HepG2 (cell line): ENCODE data around the gene SMIM10L1. TPM values are rescaled to one million over a fixed set of nuclear protein-coding genes. Genes with fewer than 3 reads are reported as not detected.

ENCODE experiments used
- BCLAF1 ChIP-seq: fragments of 450-650 bp; IDR thresholded peaks from 2 replicates; pipeline ENCODE4 v1.6.1; 2017; ENCODE audit warnings: mild to moderate bottlenecking
- KAT8 ChIP-seq: IDR thresholded peaks from 2 replicates; pipeline ENCODE4 v1.6.1; 2016; ENCODE audit warnings: missing genetic modification reagents, missing compliant biosample characterization
- NFKBIZ ChIP-seq: IDR thresholded peaks from 2 replicates; pipeline ENCODE4 v1.6.1; 2018; ENCODE audit warnings: missing genetic modification reagents, missing compliant biosample characterization
- REPIN1 ChIP-seq: sonication (generic); formaldehyde crosslinking; IDR thresholded peaks from 2 replicates; pipeline ENCODE4 v1.8.0; 2022; ENCODE audit warnings: missing genetic modification reagents, low read depth, mild to moderate bottlenecking, borderline replicate concordance
- REXO4 ChIP-seq: sonication (generic); formaldehyde crosslinking; IDR thresholded peaks from 2 replicates; pipeline ENCODE4 v1.8.0; 2022; ENCODE audit warnings: missing genetic modification reagents, mild to moderate bottlenecking, borderline replicate concordance
- RXRA ChIP-seq: sonication (generic); formaldehyde crosslinking; IDR thresholded peaks from 2 replicates; pipeline ENCODE4 v1.5.1; 2020; ENCODE audit warnings: missing genetic modification reagents
- SIN3A ChIP-seq: IDR thresholded peaks from 2 replicates; pipeline ENCODE4 v1.6.1; 2011; ENCODE audit warnings: low read depth, mild to moderate bottlenecking, control low read depth, low read length, borderline replicate concordance
- SPEN ChIP-seq: sonication (generic); formaldehyde crosslinking; IDR thresholded peaks from 2 replicates; pipeline ENCODE4 v1.5.1; 2020; ENCODE audit warnings: low read depth, mild to moderate bottlenecking, missing genetic modification reagents
- ZNF44 ChIP-seq: sonication (generic); formaldehyde crosslinking; IDR thresholded peaks from 2 replicates; pipeline ENCODE4 v1.5.1; 2020; ENCODE audit warnings: mild to moderate bottlenecking, missing genetic modification reagents
- ZNF570 ChIP-seq: sonication (generic); formaldehyde crosslinking; IDR thresholded peaks from 2 replicates; pipeline ENCODE4 v1.4.0; 2020; ENCODE audit warnings: mild to moderate bottlenecking, missing genetic modification reagents, borderline replicate concordance
- ZNF746 ChIP-seq: sonication (generic); formaldehyde crosslinking; IDR thresholded peaks from 2 replicates; pipeline ENCODE4 v1.8.0; 2022; ENCODE audit warnings: mild to moderate bottlenecking, missing genetic modification reagents
- polyA plus RNA-seq, 8 experiments: library from polyadenylated mRNA; depleted of rRNA in 3 of 8; stranded (reverse) in 7 of 8; unstranded in 1 of 8; fragments of >200 nt; fragmentation: Illumina TruSeq in 4 of 8; extraction: Trizol in 4 of 8; gene quantifications; 2 replicates each; pipeline versions ENCODE4 v1.2.1 to v1.2.3, GENCODE V29; 2011 to 2016; ENCODE audit warnings: low read depth in 4 of 8, missing spikeins in 1 of 8, mixed read lengths in 1 of 8; ENCODE audit not compliant: insufficient read depth in 1 of 8
- total RNA-seq, 5 experiments: library from RNA; depleted of rRNA; stranded (reverse); fragments of >200 nt; fragmentation: Illumina TruSeq; extraction: Trizol; gene quantifications; 2 replicates each; pipeline ENCODE4 v1.2.3, GENCODE V29; 2016; ENCODE audit warnings: low read depth in 1 of 5
- TF ChIP-seq, protein P1 (sequence below): sonication (generic); formaldehyde crosslinking; IDR thresholded peaks from one replicate; pipeline ENCODE4 v1.5.1; 2020; ENCODE audit warnings: mild to moderate bottlenecking, missing genetic modification reagents; ENCODE audit errors: not compliant biosample characterization
- TF ChIP-seq, protein P2 (sequence below): IDR thresholded peaks from 2 replicates; pipeline ENCODE4 v1.4.0; 2020; ENCODE audit warnings: mild to moderate bottlenecking, missing genetic modification reagents

Gene SMIM10L1
- total and polyA plus RNA-seq, 2 of the 13 experiments (the other 11 are each of a cell fraction or from before 2014, with no cell fraction given): 3.7 to 11.8 TPM

DNA sequence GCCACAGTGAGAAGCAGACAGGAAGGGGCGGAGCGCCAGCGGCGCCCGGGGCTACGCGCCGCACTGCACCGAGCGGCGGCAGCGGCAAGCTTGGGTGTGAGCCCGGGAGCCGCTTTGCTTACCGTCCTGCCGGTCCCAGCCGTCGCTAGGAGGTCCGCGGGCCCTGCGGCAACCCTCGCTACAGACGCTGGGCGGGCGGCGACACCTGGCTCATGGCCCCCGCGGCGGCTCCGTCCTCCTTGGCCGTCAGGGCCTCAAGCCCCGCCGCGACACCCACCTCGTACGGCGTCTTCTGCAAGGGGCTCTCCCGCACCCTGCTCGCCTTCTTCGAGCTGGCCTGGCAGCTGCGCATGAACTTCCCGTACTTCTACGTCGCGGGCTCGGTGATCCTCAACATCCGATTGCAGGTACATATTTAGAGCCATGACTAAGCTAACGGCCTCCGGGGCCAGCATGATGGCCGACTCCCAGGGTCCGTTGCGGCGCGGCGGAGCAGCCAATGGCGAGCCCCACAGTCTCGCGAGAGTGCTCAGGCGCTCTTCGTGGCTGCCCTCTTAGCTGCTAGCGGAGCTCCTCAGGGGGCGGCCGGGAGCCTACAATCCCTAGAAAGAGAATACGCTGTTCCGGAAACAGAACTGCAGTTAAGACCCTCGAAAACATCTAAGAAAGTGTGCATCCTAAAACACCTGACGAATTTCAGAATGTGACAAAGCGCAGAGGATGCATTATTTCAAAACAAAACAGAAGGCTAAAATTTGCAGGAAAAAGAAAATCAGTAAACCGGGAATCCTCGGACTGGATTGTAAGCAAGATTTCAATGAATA lies at the start of gene SMIM10L1 (continued):
- TF ChIP-seq, protein P1, sequence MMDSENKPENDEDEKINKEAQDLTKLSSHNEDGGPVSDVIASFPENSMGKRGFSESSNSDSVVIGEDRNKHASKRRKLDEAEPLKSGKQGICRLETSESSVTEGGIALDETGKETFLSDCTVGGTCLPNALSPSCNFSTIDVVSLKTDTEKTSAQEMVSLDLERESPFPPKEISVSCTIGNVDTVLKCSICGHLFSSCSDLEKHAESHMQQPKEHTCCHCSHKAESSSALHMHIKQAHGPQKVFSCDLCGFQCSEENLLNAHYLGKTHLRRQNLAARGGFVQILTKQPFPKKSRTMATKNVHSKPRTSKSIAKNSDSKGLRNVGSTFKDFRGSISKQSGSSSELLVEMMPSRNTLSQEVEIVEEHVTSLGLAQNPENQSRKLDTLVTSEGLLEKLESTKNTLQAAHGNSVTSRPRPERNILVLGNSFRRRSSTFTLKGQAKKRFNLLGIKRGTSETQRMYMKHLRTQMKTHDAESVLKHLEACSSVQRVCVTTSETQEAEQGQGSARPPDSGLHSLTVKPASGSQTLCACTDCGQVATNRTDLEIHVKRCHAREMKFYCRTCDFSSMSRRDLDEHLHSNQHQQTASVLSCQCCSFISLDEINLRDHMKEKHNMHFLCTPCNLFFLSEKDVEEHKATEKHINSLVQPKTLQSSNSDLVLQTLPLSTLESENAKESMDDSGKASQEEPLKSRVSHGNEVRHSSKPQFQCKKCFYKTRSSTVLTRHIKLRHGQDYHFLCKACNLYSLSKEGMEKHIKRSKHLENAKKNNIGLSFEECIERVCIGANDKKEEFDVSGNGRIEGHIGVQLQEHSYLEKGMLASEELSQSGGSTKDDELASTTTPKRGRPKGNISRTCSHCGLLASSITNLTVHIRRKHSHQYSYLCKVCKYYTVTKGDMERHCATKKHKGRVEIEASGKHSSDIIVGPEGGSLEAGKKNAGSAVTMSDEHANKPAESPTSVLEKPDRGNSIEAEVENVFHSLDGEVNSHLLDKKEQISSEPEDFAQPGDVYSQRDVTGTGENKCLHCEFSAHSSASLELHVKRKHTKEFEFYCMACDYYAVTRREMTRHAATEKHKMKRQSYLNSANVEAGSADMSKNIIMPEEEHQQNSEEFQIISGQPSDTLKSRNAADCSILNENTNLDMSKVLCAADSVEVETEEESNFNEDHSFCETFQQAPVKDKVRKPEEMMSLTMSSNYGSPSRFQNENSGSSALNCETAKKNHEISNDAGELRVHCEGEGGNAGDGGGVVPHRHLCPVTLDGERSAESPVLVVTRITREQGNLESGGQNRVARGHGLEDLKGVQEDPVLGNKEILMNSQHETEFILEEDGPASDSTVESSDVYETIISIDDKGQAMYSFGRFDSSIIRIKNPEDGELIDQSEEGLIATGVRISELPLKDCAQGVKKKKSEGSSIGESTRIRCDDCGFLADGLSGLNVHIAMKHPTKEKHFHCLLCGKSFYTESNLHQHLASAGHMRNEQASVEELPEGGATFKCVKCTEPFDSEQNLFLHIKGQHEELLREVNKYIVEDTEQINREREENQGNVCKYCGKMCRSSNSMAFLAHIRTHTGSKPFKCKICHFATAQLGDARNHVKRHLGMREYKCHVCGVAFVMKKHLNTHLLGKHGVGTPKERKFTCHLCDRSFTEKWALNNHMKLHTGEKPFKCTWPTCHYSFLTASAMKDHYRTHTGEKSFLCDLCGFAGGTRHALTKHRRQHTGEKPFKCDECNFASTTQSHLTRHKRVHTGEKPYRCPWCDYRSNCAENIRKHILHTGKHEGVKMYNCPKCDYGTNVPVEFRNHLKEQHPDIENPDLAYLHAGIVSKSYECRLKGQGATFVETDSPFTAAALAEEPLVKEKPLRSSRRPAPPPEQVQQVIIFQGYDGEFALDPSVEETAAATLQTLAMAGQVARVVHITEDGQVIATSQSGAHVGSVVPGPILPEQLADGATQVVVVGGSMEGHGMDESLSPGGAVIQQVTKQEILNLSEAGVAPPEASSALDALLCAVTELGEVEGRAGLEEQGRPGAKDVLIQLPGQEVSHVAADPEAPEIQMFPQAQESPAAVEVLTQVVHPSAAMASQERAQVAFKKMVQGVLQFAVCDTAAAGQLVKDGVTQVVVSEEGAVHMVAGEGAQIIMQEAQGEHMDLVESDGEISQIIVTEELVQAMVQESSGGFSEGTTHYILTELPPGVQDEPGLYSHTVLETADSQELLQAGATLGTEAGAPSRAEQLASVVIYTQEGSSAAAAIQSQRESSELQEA (CRISPR knock-in tag): peak; percentile 70
- no peak for TF ChIP-seq ZNF746 (CRISPR knock-in tag)
- peak; percentile 89 for TF ChIP-seq SPEN (CRISPR knock-in tag)
- peak; percentile 73; the same call in 1 of the 2 replicates for TF ChIP-seq KAT8 (CRISPR knock-in tag)
- peak; percentile 82 for TF ChIP-seq NFKBIZ
- TF ChIP-seq BCLAF1: no peak
- TF ChIP-seq, protein P2, sequence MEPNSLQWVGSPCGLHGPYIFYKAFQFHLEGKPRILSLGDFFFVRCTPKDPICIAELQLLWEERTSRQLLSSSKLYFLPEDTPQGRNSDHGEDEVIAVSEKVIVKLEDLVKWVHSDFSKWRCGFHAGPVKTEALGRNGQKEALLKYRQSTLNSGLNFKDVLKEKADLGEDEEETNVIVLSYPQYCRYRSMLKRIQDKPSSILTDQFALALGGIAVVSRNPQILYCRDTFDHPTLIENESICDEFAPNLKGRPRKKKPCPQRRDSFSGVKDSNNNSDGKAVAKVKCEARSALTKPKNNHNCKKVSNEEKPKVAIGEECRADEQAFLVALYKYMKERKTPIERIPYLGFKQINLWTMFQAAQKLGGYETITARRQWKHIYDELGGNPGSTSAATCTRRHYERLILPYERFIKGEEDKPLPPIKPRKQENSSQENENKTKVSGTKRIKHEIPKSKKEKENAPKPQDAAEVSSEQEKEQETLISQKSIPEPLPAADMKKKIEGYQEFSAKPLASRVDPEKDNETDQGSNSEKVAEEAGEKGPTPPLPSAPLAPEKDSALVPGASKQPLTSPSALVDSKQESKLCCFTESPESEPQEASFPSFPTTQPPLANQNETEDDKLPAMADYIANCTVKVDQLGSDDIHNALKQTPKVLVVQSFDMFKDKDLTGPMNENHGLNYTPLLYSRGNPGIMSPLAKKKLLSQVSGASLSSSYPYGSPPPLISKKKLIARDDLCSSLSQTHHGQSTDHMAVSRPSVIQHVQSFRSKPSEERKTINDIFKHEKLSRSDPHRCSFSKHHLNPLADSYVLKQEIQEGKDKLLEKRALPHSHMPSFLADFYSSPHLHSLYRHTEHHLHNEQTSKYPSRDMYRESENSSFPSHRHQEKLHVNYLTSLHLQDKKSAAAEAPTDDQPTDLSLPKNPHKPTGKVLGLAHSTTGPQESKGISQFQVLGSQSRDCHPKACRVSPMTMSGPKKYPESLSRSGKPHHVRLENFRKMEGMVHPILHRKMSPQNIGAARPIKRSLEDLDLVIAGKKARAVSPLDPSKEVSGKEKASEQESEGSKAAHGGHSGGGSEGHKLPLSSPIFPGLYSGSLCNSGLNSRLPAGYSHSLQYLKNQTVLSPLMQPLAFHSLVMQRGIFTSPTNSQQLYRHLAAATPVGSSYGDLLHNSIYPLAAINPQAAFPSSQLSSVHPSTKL (CRISPR knock-in tag): peak; percentile 35
- peak; percentile 48; the same call in 1 of the 2 replicates for TF ChIP-seq SIN3A
- TF ChIP-seq REPIN1 (CRISPR knock-in tag): peak; percentile 71; the same call in 1 of the 2 replicates
- TF ChIP-seq REXO4 (CRISPR knock-in tag): 0 out of 2 replicates have a peak, but pooled peaks have one; percentile 72
- TF ChIP-seq RXRA: peak; percentile 69; the same call in 1 of the 2 replicates
- TF ChIP-seq ZNF44 (CRISPR knock-in tag): 0 out of 2 replicates have a peak, but pooled peaks have one; percentile 58
- TF ChIP-seq ZNF570: no peak
